Subcutaneous adipose tissue (tissue), 4 donors: ENCODE data around the gene GALE. TPM values are rescaled to one million over a fixed set of nuclear protein-coding genes. Genes with fewer than 3 reads are reported as not detected.

Experiments
- CTCF ChIP-seq: fragments of 450-650 bp; IDR thresholded peaks from one replicate; pipeline ENCODE4 v1.5.1; 2016; ENCODE audit warnings: low read depth, mild to moderate bottlenecking, control low read depth, antibody characterized with exemption, moderate library complexity
- total RNA-seq, 4 donors: library from RNA; depleted of rRNA; stranded (reverse); fragments of >200 nt; gene quantifications; one replicate each; pipeline ENCODE4 v1.1.0, GENCODE V29; 2016

Gene GALE
- total RNA-seq, 4 donors from 2014 or later, result 11.9 to 15.8 (median 13.9) TPM

GRCh38 chr1:23748016-23748415, 52.5 kb downstream of the GALE start:
- no peak for TF ChIP-seq CTCF

Other genes starting within 250 kb of the GALE start
- gene ID3, start 241.3 kb downstream of the GALE start, total RNA-seq, result 100 to 1,000 TPM in 2 of 4 donors, 10 to 100 TPM in 2; 62.0 to 144 (median 110) TPM
- gene RPL11, start 108.9 kb downstream of the GALE start, total RNA-seq, result 1,000 to 10,000 TPM; 1,098 to 1,455 (median 1,213) TPM
- gene ELOA, start 57.3 kb downstream of the GALE start, total RNA-seq, result 10 to 100 TPM; 45.9 to 56.9 (median 55.6) TPM
- 10 to 100 TPM; 46.5 to 71.4 (median 53.4) TPM for gene PITHD1, start 22.3 kb downstream of the GALE start, total RNA-seq
- gene LYPLA2, start 9.6 kb downstream of the GALE start, total RNA-seq, result 10 to 100 TPM; 20.3 to 34.0 (median 27.5) TPM
- 10 to 100 TPM; 23.0 to 66.1 (median 40.8) TPM for gene HMGCL, start 24.7 kb upstream of the GALE start, total RNA-seq
- gene FUCA1, start 67.5 kb upstream of the GALE start, total RNA-seq, result 100 to 1,000 TPM in 1 of 4 donors, 10 to 100 TPM in 3; 30.0 to 121 (median 38.6) TPM
- gene CNR2, start 112.6 kb upstream of the GALE start, total RNA-seq, result under 1 TPM in 1 of 4 donors, not detected in 3; under 0.01 TPM
- gene PNRC2, start 159.1 kb upstream of the GALE start, total RNA-seq, result 100 to 1,000 TPM in 3 of 4 donors, 10 to 100 TPM in 1; 90.0 to 118 (median 110) TPM
- gene SRSF10, start 179.6 kb upstream of the GALE start, total RNA-seq, result 10 to 100 TPM; 75.1 to 97.5 (median 77.3) TPM